Neuronal stem cell (in vitro differentiated cells): ENCODE measurements around the gene STEAP4.

ENCODE experiments used
- DNase-seq: peaks from one replicate; pipeline ENCODE4 v3.0.0-alpha.2; 2013; ENCODE audit warnings: low spot score
- H2AFZ ChIP-seq: one replicate; pipeline ENCODE4 v1.6.1; 2013; ENCODE audit warnings: mild to moderate bottlenecking, low read length, inconsistent platforms
- H2AK5ac ChIP-seq: 2 replicates; pipeline ENCODE4 v1.6.1; 2013; ENCODE audit warnings: low read depth, mild to moderate bottlenecking, inconsistent platforms, low read length, moderate library complexity, mixed read lengths
- H2BK120ac ChIP-seq: 2 replicates; pipeline ENCODE4 v1.6.1; 2013; ENCODE audit warnings: low read depth, mild to moderate bottlenecking, inconsistent platforms, low read length, moderate library complexity, mixed read lengths
- H2BK12ac ChIP-seq: one replicate; pipeline ENCODE4 v1.6.1; 2013; ENCODE audit warnings: low read length, inconsistent platforms
- H2BK15ac ChIP-seq: 2 replicates; pipeline ENCODE4 v1.6.1; 2013; ENCODE audit warnings: mild to moderate bottlenecking, low read length, inconsistent platforms, mixed read lengths
- H2BK5ac ChIP-seq: one replicate; pipeline ENCODE4 v1.6.1; 2013; ENCODE audit warnings: inconsistent platforms, mild to moderate bottlenecking, low read length, moderate library complexity
- H3K14ac ChIP-seq: one replicate; pipeline ENCODE4 v1.6.1; 2013; ENCODE audit warnings: low read length, inconsistent platforms
- H3K18ac ChIP-seq: 2 replicates; pipeline ENCODE4 v1.6.1; 2013; ENCODE audit warnings: low read length, inconsistent platforms
- H3K23ac ChIP-seq: 2 replicates; pipeline ENCODE4 v1.6.1; 2013; ENCODE audit warnings: low read depth, mild to moderate bottlenecking, mixed read lengths, low read length, inconsistent platforms; ENCODE audit not compliant: poor library complexity
- H3K27ac ChIP-seq: replicated peaks from 3 replicates; pipeline ENCODE4 v1.5.1; 2013; ENCODE audit warnings: low read length, inconsistent platforms
- H3K27me3 ChIP-seq, 3 experiments: 2 replicates each; pipeline ENCODE4 v1.6.1; 2013; ENCODE audit warnings: low read length in 3 of 3, mild to moderate bottlenecking in 2 of 3, inconsistent platforms in 1 of 3, low read depth in 1 of 3, mixed read lengths in 1 of 3, moderate library complexity in 1 of 3; ENCODE audit not compliant: control insufficient read depth in 3 of 3, insufficient read depth in 3 of 3
- H3K36me3 ChIP-seq, 2 donors: replicated peaks in 1 of 2; 2 replicates each; pipeline ENCODE4 v1.6.1; 2013; ENCODE audit warnings: low read length in 2 of 2; ENCODE audit not compliant: control insufficient read depth in 2 of 2, insufficient read depth in 2 of 2
- H3K4ac ChIP-seq: 2 replicates; pipeline ENCODE4 v1.6.1; 2013; ENCODE audit warnings: inconsistent platforms, mild to moderate bottlenecking, low read length, moderate library complexity
- H3K4me1 ChIP-seq, 2 donors: 1 replicate in 1 of 2; 2 replicates in 1 of 2; pipeline ENCODE4 v1.6.1; 2013; ENCODE audit warnings: low read length in 2 of 2, low read depth in 1 of 2; ENCODE audit not compliant: control insufficient read depth in 2 of 2, insufficient read depth in 1 of 2
- H3K4me2 ChIP-seq: one replicate; pipeline ENCODE4 v1.6.1; 2013; ENCODE audit warnings: mild to moderate bottlenecking, low read length, inconsistent platforms; ENCODE audit not compliant: insufficient read depth, poor library complexity, severe bottlenecking
- H3K4me3 ChIP-seq, 2 donors: 2 replicates each; pipeline ENCODE4 v1.5.1; 2013; ENCODE audit warnings: low read length in 2 of 2, mild to moderate bottlenecking in 2 of 2, inconsistent platforms in 1 of 2, moderate library complexity in 1 of 2
- H3K79me1 ChIP-seq: one replicate; pipeline ENCODE4 v1.6.1; 2013; ENCODE audit warnings: low read depth, mild to moderate bottlenecking, inconsistent platforms, low read length, moderate library complexity
- H3K9ac ChIP-seq: one replicate; pipeline ENCODE4 v1.6.1; 2013; ENCODE audit warnings: mild to moderate bottlenecking, low read depth, low read length, inconsistent platforms; ENCODE audit not compliant: poor library complexity
- H3K9me3 ChIP-seq, 2 donors: replicated peaks in 1 of 2; 2 replicates each; pipeline versions ENCODE3 to v1.6.1; 2013; ENCODE audit warnings: low read length in 2 of 2, mild to moderate bottlenecking in 2 of 2, inconsistent platforms in 1 of 2, low read depth in 1 of 2, mixed read lengths in 1 of 2, moderate library complexity in 1 of 2; ENCODE audit not compliant: control insufficient read depth in 2 of 2, insufficient read depth in 1 of 2
- H4K8ac ChIP-seq: one replicate; pipeline ENCODE4 v1.6.1; 2013; ENCODE audit warnings: low read depth, mild to moderate bottlenecking, inconsistent platforms, low read length, moderate library complexity
- H4K91ac ChIP-seq: one replicate; pipeline ENCODE4 v1.6.1; 2013; ENCODE audit warnings: low read length, low read depth, mild to moderate bottlenecking, inconsistent platforms; ENCODE audit not compliant: poor library complexity
- WGBS, 2 donors: extraction: QIAGEN DNeasy Blood & Tissue Kit; methylation state at CpG; one replicate each; pipeline ENCODE4 v1.1.7; 2013; ENCODE audit warnings: missing lambda C conversion rate in 2 of 2, mixed read lengths in 1 of 2; ENCODE audit not compliant: insufficient read length in 2 of 2, insufficient replicate concordance in 1 of 2; ENCODE audit errors: extremely low coverage in 2 of 2; 5-methylcytosine and 5-hydroxymethylcytosine counted together

The STEAP4 gene

DNA sequence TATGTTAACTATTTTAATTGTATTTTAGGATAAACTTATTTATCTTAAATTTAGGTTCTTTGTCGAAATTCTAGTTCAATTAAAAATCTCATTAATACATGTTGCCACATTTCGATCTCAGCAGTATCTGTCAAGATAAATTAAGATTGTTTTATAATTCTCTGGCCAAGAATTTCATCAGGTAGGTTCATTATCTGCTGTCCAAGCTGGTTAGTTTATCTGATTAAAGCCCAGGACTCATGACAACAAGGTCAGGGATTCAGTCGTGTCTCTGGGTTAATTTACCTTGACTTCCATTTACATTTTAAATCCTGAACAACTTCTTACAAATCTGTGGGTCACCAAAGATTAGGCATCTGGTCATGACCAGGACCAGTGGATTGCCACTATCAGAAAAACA is 7.6 kb downstream of the STEAP4 start:
- Histone ChIP-seq H3K4me1 (no peaks in the 10 kb centered on the region), H2AFZ (no peak overlapping the region), H3K36me3 (no peaks in the 10 kb centered on the region), H4K8ac (no peak overlapping the region), H3K14ac (no peak overlapping the region), H3K79me1 (no peaks in the 10 kb centered on the region), H2BK15ac (no peak overlapping the region), H3K23ac (no peak overlapping the region), H2BK120ac (no peak overlapping the region), H3K4ac (no peak overlapping the region), H3K9me3 (no peaks in the 10 kb centered on the region), H3K27ac (no peak overlapping the region), H2AK5ac (no peak overlapping the region), H3K4me3 (no peak overlapping the region), H3K4me2 (no peak overlapping the region), H3K18ac (no peak overlapping the region), H2BK5ac (no peak overlapping the region), H2BK12ac (no peak overlapping the region), H4K91ac (no peak overlapping the region), H3K27me3 (no peaks in the 10 kb centered on the region), H3K9ac (no peak overlapping the region)
- WGBS, 2 donors, result no CpG with 5 or more reads among the region's 3 CpGs
- DNase-seq, result no peak

DNA sequence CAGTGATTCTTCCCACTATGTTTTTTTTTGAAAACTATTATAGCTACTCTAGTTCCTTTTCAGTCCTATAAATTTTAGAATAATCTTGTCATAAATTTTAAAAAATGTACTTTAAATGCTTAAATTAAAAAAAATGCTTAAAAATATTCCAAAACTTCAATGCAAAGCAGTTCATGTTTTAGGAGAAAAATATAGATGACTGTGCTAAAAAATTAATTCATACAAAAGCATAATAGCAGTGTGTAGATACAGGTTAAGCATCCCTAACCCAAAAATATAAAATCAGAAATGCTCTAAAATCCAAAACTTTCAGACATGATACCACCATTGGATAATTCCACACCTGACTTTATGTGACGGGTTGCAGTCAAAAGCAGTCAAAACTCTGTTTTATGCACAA is 12.8 kb downstream of the STEAP4 start:
- H2AK5ac ChIP-seq, result no peak overlapping the region
- DNase-seq, result no peak
- no peaks in the 10 kb centered on the region for H3K4me1 ChIP-seq
- H3K27ac ChIP-seq, result no peak overlapping the region
- H2BK12ac ChIP-seq, result no peak overlapping the region
- no peak overlapping the region for H3K14ac ChIP-seq
- H3K9me3 ChIP-seq, result no peaks in the 10 kb centered on the region
- H3K36me3 ChIP-seq, result no peaks in the 10 kb centered on the region
- H3K23ac ChIP-seq, result no peak overlapping the region
- no peak overlapping the region for H4K8ac ChIP-seq
- no peaks in the 10 kb centered on the region for H3K27me3 ChIP-seq
- no peaks in the 10 kb centered on the region for H3K79me1 ChIP-seq
- no peak overlapping the region for H4K91ac ChIP-seq
- H3K18ac ChIP-seq, result no peak overlapping the region
- H3K4ac ChIP-seq, result no peak overlapping the region
- no peak overlapping the region for H3K9ac ChIP-seq
- no peak overlapping the region for H2AFZ ChIP-seq
- H2BK120ac ChIP-seq, result no peak overlapping the region
- no peak overlapping the region for H3K4me2 ChIP-seq
- no peak overlapping the region for H2BK5ac ChIP-seq
- no CpG with 5 or more reads among the region's 1 CpG for WGBS, 2 donors
- no peak overlapping the region for H2BK15ac ChIP-seq
- H3K4me3 ChIP-seq, result no peak overlapping the region

DNA sequence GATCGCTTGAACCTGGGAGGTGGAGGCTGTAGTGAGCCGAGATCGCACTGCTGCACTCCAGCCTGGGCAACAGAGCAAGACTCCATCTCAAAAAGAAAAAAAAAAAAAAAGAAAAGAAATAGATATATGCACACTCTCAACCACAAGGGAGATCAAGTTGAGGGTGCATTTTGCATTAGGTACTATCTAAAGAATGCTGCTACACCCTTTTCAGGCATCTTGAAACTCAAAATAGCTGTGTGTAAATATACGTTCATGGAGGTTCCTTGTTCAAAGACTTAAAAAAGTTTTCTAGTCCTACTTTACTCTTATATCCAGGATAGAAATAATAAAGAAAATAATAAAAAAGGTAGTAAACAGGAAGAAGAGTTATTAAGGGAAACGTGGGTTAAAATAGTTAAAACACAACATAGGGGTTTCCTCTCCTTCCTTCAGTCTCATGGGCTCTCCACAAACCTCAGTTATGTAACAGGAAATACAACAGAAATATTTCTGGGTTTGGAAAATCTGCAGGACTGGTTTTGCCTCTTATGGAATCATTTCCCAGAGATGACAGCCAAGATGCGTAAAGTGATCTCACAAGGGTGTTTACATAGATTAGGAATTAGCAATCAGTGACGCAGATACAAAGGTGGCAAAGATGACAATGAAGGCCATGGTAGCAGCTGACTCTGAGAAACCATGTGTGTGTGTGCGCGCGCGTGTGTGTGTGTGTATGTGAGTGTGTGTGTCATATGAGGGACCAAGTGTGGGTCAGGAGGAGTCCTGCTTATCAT is 15.1 kb downstream of the STEAP4 start:
- peaks cover 0 to 4% of the 10 kb centered on the region in 2 donors for H3K9me3 ChIP-seq
- no peak overlapping the region for H2AFZ ChIP-seq
- H2BK15ac ChIP-seq, result no peak overlapping the region
- no peaks in the 10 kb centered on the region for H3K27me3 ChIP-seq
- H3K79me1 ChIP-seq, result no peaks in the 10 kb centered on the region
- H2BK5ac ChIP-seq, result no peak overlapping the region
- H4K8ac ChIP-seq, result no peak overlapping the region
- no peak overlapping the region for H3K9ac ChIP-seq
- no peak overlapping the region for H2AK5ac ChIP-seq
- H3K4me1 ChIP-seq, result no peaks in the 10 kb centered on the region
- no peak overlapping the region for H2BK120ac ChIP-seq
- H3K4ac ChIP-seq, result no peak overlapping the region
- no peaks in the 10 kb centered on the region for H3K36me3 ChIP-seq
- H3K14ac ChIP-seq, result peak overlapping the region; percentile 31
- H2BK12ac ChIP-seq, result no peak overlapping the region
- 100% methylated on average over 1 of the region's 11 CpGs for WGBS, 2 donors
- no peak overlapping the region for H3K27ac ChIP-seq
- H3K4me3 ChIP-seq, result peak overlapping the region in 1 of 2 donors; percentile 43
- no peak overlapping the region for H3K18ac ChIP-seq
- H3K23ac ChIP-seq, result no peak overlapping the region
- no peak overlapping the region for H3K4me2 ChIP-seq
- no peak for DNase-seq
- H4K91ac ChIP-seq, result no peak overlapping the region

DNA sequence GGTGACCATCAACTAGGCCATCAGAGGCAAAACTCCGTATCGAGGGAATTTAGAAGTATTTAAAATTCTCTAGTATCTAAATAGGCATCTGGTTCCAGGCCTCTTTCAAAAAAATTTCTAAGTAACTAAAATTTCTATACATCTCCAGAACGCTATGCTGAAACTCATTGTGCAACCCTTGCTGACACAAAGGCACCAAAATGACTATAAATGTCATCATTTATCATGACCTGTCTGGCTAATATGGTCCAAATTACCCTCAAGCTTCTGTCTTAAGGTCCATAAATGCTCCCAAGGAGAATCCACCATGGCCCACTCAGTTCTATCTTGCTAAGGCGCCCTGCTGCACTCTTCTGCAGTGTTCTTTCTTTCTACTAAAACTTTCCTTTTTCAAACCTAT is 16.2 kb downstream of the STEAP4 start:
- no peak overlapping the region for H3K9ac ChIP-seq
- H2BK120ac ChIP-seq, result no peak overlapping the region
- H3K4ac ChIP-seq, result no peak overlapping the region
- no peak overlapping the region for H3K4me3 ChIP-seq
- no peak overlapping the region for H3K14ac ChIP-seq
- no peak overlapping the region for H4K8ac ChIP-seq
- WGBS, 2 donors, result no CpG with 5 or more reads among the region's 4 CpGs
- no peak overlapping the region for H4K91ac ChIP-seq
- H3K18ac ChIP-seq, result no peak overlapping the region
- no peaks in the 10 kb centered on the region for H3K79me1 ChIP-seq
- no peaks in the 10 kb centered on the region for H3K27me3 ChIP-seq
- peaks cover 0 to 4% of the 10 kb centered on the region in 2 donors for H3K9me3 ChIP-seq
- no peaks in the 10 kb centered on the region for H3K4me1 ChIP-seq
- H2AFZ ChIP-seq, result no peak overlapping the region
- no peak for DNase-seq
- H3K36me3 ChIP-seq, result no peaks in the 10 kb centered on the region
- no peak overlapping the region for H2BK12ac ChIP-seq
- H2BK15ac ChIP-seq, result no peak overlapping the region
- no peak overlapping the region for H3K27ac ChIP-seq
- no peak overlapping the region for H3K23ac ChIP-seq
- no peak overlapping the region for H3K4me2 ChIP-seq
- no peak overlapping the region for H2BK5ac ChIP-seq
- no peak overlapping the region for H2AK5ac ChIP-seq
